Testis (tissue), 2 donors: ENCODE measurements around the gene SPPL3.

Experiments used
- CTCF ChIP-seq, 3 experiments: fragments of 450-650 bp in 2 of 3; fragments of 200-600 bp in 1 of 3; sonication (generic) in 1 of 3; IDR thresholded peaks; one replicate each; pipeline ENCODE4 v1.5.1; 2016 to 2019; ENCODE audit warnings: antibody characterized with exemption in 3 of 3, mild to moderate bottlenecking in 2 of 3, moderate library complexity in 1 of 3
- POLR2A ChIP-seq: fragments of 450-650 bp; IDR thresholded peaks from one replicate; pipeline ENCODE4 v1.6.1; 2017; ENCODE audit warnings: antibody characterized with exemption, mild to moderate bottlenecking, moderate library complexity

GRCh38 chr12:120830966-120831365 lies 73.2 kb downstream of the SPPL3 start:
- no peak for TF ChIP-seq CTCF (IDR thresholded peaks at IDR 0.05)
- TF ChIP-seq POLR2A: no peak
